Measurements from ENCODE around the gene CD55. TPM values are rescaled to one million over a fixed set of nuclear protein-coding genes. Genes with fewer than 3 reads are reported as not detected.

CD55 gene
- total RNA-seq, 1 experiment from 2014 or later = 75.4 TPM

DNA sequence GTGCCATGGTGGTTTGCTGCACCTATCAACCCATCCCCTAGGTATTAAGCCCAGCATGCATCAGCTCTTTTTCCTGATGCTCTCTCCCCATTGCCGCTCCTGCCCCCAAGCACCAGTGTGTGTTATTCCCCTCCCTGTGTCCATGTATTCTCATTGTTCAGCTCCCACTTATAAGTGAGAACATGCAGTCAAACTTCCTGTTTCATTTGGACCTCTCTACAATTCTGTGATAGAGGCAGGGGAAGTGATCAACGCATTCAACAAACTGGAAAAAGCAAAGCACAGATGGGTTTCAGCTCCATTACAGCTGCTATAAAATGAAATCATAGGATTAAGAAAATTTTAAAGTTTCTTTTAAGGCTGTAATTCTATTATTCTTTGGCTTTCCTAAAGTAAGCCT is 23.3 kb upstream of the CD55 start:
- intact Hi-C loops (cut with micrococcal nuclease) = no loop called here
- ChIA-PET CTCF (no interaction called here), POLR2A (no interaction called here), RAD21 (ENCODE audit: low non-redundant PET in 1 of 2, low total read pairs in 2 of 2, uncharacterized antibody in 2 of 2, unreplicated experiment in 2 of 2) (no interaction called here)
- TF ChIP-seq SP1 (IDR thresholded peaks at IDR 0.05; ENCODE audit: low read depth) (no peak), ZFX (IDR thresholded peaks at IDR 0.05) (no peak), SRF (IDR thresholded peaks at IDR 0.05; ENCODE audit: low read depth) (no peak), EZH2phosphoT487 (IDR thresholded peaks at IDR 0.05; ENCODE audit: borderline replicate concordance) (no peak), TCF7L2 (IDR thresholded peaks at IDR 0.05; ENCODE audit: borderline replicate concordance, extremely low read depth, insufficient read depth, insufficient read length) (no peak)
- TF ChIP-seq, protein P1, sequence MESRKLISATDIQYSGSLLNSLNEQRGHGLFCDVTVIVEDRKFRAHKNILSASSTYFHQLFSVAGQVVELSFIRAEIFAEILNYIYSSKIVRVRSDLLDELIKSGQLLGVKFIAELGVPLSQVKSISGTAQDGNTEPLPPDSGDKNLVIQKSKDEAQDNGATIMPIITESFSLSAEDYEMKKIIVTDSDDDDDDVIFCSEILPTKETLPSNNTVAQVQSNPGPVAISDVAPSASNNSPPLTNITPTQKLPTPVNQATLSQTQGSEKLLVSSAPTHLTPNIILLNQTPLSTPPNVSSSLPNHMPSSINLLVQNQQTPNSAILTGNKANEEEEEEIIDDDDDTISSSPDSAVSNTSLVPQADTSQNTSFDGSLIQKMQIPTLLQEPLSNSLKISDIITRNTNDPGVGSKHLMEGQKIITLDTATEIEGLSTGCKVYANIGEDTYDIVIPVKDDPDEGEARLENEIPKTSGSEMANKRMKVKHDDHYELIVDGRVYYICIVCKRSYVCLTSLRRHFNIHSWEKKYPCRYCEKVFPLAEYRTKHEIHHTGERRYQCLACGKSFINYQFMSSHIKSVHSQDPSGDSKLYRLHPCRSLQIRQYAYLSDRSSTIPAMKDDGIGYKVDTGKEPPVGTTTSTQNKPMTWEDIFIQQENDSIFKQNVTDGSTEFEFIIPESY (IDR thresholded peaks at IDR 0.05; ENCODE audit: extremely low read depth, insufficient replicate concordance, low read length) = no peak
- no peaks in the 10 kb centered on the region for H3K79me2 ChIP-seq (ENCODE audit: insufficient read depth, low read length)
- H3K27me3 ChIP-seq (ENCODE audit: insufficient read depth, low read length) = no peaks in the 10 kb centered on the region
- no peak overlapping the region for H3K4me2 ChIP-seq (ENCODE audit: low read length)
- no peaks in the 10 kb centered on the region for H3K9me3 ChIP-seq (ENCODE audit: control insufficient read depth in 1 of 2, insufficient read depth in 1 of 2, low read depth in 1 of 2, low read length in 2 of 2)
- no peak overlapping the region for H3K27ac ChIP-seq (ENCODE audit: low read depth, low read length)
- ATAC-seq (no peak), DNase-seq (ENCODE audit: low read depth, low spot score) (no peak)
- no TSS peak for BruUV-seq (replicated peaks)
- H2AFZ ChIP-seq (ENCODE audit: low read depth, low read length, poor library complexity, severe bottlenecking) = no peak overlapping the region
- no peaks in the 10 kb centered on the region for H3K9me2 ChIP-seq (ENCODE audit: insufficient read depth)
- no peaks in the 10 kb centered on the region for H3K36me3 ChIP-seq (ENCODE audit: control insufficient read depth in 1 of 2, insufficient read depth in 2 of 2, low read length in 2 of 2)
- H4K20me1 ChIP-seq (ENCODE audit: insufficient read depth) = no peaks in the 10 kb centered on the region
- no peaks in the 10 kb centered on the region for H3K4me1 ChIP-seq (ENCODE audit: control insufficient read depth in 1 of 2, insufficient read depth in 2 of 2, low read length in 2 of 2)
- H3K4me3 ChIP-seq (replicated peaks in 1 of 2; ENCODE audit: low read depth in 1 of 2, low read length in 2 of 2) = no peak overlapping the region
- no peak overlapping the region for H3K9ac ChIP-seq (ENCODE audit: low read length)

DNA sequence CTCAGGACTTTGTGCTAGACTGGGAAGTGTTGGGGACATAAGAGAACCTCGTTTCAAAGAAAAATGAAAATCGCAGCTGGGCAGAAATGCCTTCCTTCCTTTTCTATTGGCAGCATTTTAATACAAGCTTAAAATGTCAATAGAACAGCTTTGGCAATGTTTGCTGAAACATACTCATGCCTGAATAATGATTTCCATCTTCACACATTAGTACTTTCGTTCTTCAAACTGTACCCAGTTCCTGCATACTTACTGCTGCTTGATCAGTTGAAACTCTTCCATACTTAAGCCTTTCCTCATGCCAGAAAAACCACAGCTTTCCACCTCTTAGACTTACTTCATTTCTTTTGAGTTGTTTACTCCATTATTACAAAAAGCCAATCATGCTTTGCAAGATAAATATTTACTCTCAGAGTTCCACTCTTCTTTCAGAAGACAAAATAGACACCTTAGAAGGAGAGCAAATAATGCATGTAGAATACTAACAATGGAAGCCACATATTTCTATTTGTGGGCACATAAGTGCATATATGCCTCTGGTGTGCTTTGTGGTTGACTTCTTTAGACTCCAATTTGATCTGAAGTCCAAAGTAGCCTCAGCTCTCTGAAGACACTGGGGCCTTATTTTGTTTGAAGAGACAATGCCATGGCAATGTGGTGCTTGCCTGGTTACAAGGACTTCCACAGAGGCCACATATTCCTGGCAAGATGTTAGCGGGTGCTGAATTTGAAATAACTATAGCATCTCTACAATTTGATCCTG is 22.7 kb upstream of the CD55 start:
- H4K20me1 ChIP-seq (ENCODE audit: insufficient read depth) = no peaks in the 10 kb centered on the region
- RAD21 ChIA-PET (ENCODE audit: low non-redundant PET in 1 of 2, low total read pairs in 2 of 2, uncharacterized antibody in 2 of 2, unreplicated experiment in 2 of 2) = no interaction called here
- no peak overlapping the region for H2AFZ ChIP-seq (ENCODE audit: low read depth, low read length, poor library complexity, severe bottlenecking)
- H3K4me3 ChIP-seq (replicated peaks in 1 of 2; ENCODE audit: low read depth in 1 of 2, low read length in 2 of 2) = no peak overlapping the region
- H3K9me2 ChIP-seq (ENCODE audit: insufficient read depth) = no peaks in the 10 kb centered on the region
- no peak overlapping the region for H3K9ac ChIP-seq (ENCODE audit: low read length)
- no peaks in the 10 kb centered on the region for H3K4me1 ChIP-seq (ENCODE audit: control insufficient read depth in 1 of 2, insufficient read depth in 2 of 2, low read length in 2 of 2)
- no peaks in the 10 kb centered on the region for H3K79me2 ChIP-seq (ENCODE audit: insufficient read depth, low read length)
- no peaks in the 10 kb centered on the region for H3K36me3 ChIP-seq (ENCODE audit: control insufficient read depth in 1 of 2, insufficient read depth in 2 of 2, low read length in 2 of 2)
- POLR2A ChIA-PET = interaction anchor here (0.6 kb wide), 1 partner anchor 154 kb away, joined by 3 read pairs; no protein-coding TSS in a partner anchor
- H3K4me2 ChIP-seq (ENCODE audit: low read length) = no peak overlapping the region
- CTCF ChIA-PET = no interaction called here
- ATAC-seq (no peak), DNase-seq (ENCODE audit: low read depth, low spot score) (no peak)
- intact Hi-C loops (cut with micrococcal nuclease) = no loop called here
- no peaks in the 10 kb centered on the region for H3K27me3 ChIP-seq (ENCODE audit: insufficient read depth, low read length)
- no TSS peak for BruUV-seq (replicated peaks)
- H3K9me3 ChIP-seq (ENCODE audit: control insufficient read depth in 1 of 2, insufficient read depth in 1 of 2, low read depth in 1 of 2, low read length in 2 of 2) = no peaks in the 10 kb centered on the region
- no peak overlapping the region for H3K27ac ChIP-seq (ENCODE audit: low read depth, low read length)
- TF ChIP-seq CBX3 (IDR thresholded peaks at IDR 0.05; ENCODE audit: low read depth) = no peak
- TF ChIP-seq EZH2phosphoT487 (IDR thresholded peaks at IDR 0.05; ENCODE audit: borderline replicate concordance) = no peak
- TF ChIP-seq, protein P2, sequence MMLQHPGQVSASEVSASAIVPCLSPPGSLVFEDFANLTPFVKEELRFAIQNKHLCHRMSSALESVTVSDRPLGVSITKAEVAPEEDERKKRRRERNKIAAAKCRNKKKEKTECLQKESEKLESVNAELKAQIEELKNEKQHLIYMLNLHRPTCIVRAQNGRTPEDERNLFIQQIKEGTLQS (IDR thresholded peaks at IDR 0.05) = no peak
- no peak for TF ChIP-seq CEBPB (IDR thresholded peaks at IDR 0.05; ENCODE audit: low read depth)
- TF ChIP-seq SRF (IDR thresholded peaks at IDR 0.05; ENCODE audit: low read depth) = no peak
- no peak for TF ChIP-seq FOSL1 (IDR thresholded peaks at IDR 0.05; ENCODE audit: low read depth)
- TF ChIP-seq SP1 (IDR thresholded peaks at IDR 0.05; ENCODE audit: low read depth) = no peak
- no peak for TF ChIP-seq JUND (IDR thresholded peaks at IDR 0.05)
- TF ChIP-seq POLR2AphosphoS5 (IDR thresholded peaks at IDR 0.05; ENCODE audit: low read depth, low read length) = no peak
- no peak for TF ChIP-seq ZFX (IDR thresholded peaks at IDR 0.05)
- no peak for TF ChIP-seq ZNF274 (IDR thresholded peaks at IDR 0.05; ENCODE audit: low read depth, low read length)
- TF ChIP-seq, protein P3, sequence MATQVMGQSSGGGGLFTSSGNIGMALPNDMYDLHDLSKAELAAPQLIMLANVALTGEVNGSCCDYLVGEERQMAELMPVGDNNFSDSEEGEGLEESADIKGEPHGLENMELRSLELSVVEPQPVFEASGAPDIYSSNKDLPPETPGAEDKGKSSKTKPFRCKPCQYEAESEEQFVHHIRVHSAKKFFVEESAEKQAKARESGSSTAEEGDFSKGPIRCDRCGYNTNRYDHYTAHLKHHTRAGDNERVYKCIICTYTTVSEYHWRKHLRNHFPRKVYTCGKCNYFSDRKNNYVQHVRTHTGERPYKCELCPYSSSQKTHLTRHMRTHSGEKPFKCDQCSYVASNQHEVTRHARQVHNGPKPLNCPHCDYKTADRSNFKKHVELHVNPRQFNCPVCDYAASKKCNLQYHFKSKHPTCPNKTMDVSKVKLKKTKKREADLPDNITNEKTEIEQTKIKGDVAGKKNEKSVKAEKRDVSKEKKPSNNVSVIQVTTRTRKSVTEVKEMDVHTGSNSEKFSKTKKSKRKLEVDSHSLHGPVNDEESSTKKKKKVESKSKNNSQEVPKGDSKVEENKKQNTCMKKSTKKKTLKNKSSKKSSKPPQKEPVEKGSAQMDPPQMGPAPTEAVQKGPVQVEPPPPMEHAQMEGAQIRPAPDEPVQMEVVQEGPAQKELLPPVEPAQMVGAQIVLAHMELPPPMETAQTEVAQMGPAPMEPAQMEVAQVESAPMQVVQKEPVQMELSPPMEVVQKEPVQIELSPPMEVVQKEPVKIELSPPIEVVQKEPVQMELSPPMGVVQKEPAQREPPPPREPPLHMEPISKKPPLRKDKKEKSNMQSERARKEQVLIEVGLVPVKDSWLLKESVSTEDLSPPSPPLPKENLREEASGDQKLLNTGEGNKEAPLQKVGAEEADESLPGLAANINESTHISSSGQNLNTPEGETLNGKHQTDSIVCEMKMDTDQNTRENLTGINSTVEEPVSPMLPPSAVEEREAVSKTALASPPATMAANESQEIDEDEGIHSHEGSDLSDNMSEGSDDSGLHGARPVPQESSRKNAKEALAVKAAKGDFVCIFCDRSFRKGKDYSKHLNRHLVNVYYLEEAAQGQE (IDR thresholded peaks at IDR 0.05; ENCODE audit: low read depth) = no peak
- no peak for TF ChIP-seq POLR2A (IDR thresholded peaks at IDR 0.05; ENCODE audit: borderline replicate concordance, extremely low read depth, insufficient read depth, insufficient read length)
